Mucosa of rectum (tissue), 2 donors: ENCODE data around the gene JPH3.

Experiments
- H3K27ac ChIP-seq, 2 donors: one replicate each; pipeline ENCODE4 v1.7.0; 2013; ENCODE audit warnings: inconsistent platforms in 2 of 2, low read depth in 2 of 2, low read length in 2 of 2
- H3K27me3 ChIP-seq, 2 donors: one replicate each; pipeline ENCODE4 v1.7.0; 2013; ENCODE audit warnings: low read length in 2 of 2; ENCODE audit not compliant: control insufficient read depth in 2 of 2, insufficient read depth in 2 of 2
- H3K36me3 ChIP-seq, 2 donors: one replicate each; pipeline ENCODE4 v1.7.0; 2013; ENCODE audit warnings: low read length in 2 of 2; ENCODE audit not compliant: control insufficient read depth in 2 of 2, insufficient read depth in 2 of 2
- H3K4me1 ChIP-seq, 2 donors: one replicate each; pipeline ENCODE4 v1.7.0; 2013; ENCODE audit warnings: low read length in 2 of 2, mild to moderate bottlenecking in 1 of 2; ENCODE audit not compliant: control insufficient read depth in 2 of 2, insufficient read depth in 2 of 2
- H3K4me3 ChIP-seq, 2 donors: one replicate each; pipeline ENCODE4 v1.7.0; 2013; ENCODE audit warnings: low read length in 2 of 2
- H3K9ac ChIP-seq, 2 donors: one replicate each; pipeline ENCODE4 v1.7.0; 2013; ENCODE audit warnings: low read length in 2 of 2, low read depth in 1 of 2, mild to moderate bottlenecking in 1 of 2
- H3K9me3 ChIP-seq, 2 donors: one replicate each; pipeline ENCODE4 v1.7.0; 2013; ENCODE audit warnings: low read length in 2 of 2; ENCODE audit not compliant: control insufficient read depth in 2 of 2
- donor health status: healthy.
- donor health status: Normal muscosa, but diverticular disease.

JPH3 gene

GRCh38 chr16:87584271-87584670 lies 18.0 kb upstream of the JPH3 start:
- H3K9ac ChIP-seq: no peak overlapping the region
- H3K9me3 ChIP-seq: no peaks in the 10 kb centered on the region
- H3K27me3 ChIP-seq: peaks cover 3 to 10% of the 10 kb centered on the region in 2 donors
- peaks cover 0 to 8% of the 10 kb centered on the region in 2 donors for H3K4me1 ChIP-seq
- H3K36me3 ChIP-seq: no peaks in the 10 kb centered on the region
- H3K4me3 ChIP-seq: no peak overlapping the region
- H3K27ac ChIP-seq: no peak overlapping the region

GRCh38 chr16:87584975-87585374 lies 17.3 kb upstream of the JPH3 start:
- peaks cover 3 to 10% of the 10 kb centered on the region in 2 donors for H3K27me3 ChIP-seq
- H3K9me3 ChIP-seq: no peaks in the 10 kb centered on the region
- H3K4me3 ChIP-seq: no peak overlapping the region
- H3K9ac ChIP-seq: no peak overlapping the region
- H3K27ac ChIP-seq: no peak overlapping the region
- no peaks in the 10 kb centered on the region for H3K36me3 ChIP-seq
- peaks cover 0 to 8% of the 10 kb centered on the region in 2 donors for H3K4me1 ChIP-seq

GRCh38 chr16:87585442-87586200 lies 16.7 kb upstream of the JPH3 start:
- H3K27me3 ChIP-seq: peaks cover 3 to 10% of the 10 kb centered on the region in 2 donors
- no peaks in the 10 kb centered on the region for H3K36me3 ChIP-seq
- no peak overlapping the region for H3K4me3 ChIP-seq
- H3K4me1 ChIP-seq: peaks cover 0 to 8% of the 10 kb centered on the region in 2 donors
- no peak overlapping the region for H3K27ac ChIP-seq
- H3K9me3 ChIP-seq: no peaks in the 10 kb centered on the region
- H3K9ac ChIP-seq: no peak overlapping the region

GRCh38 chr16:87586201-87586782 lies 16.0 kb upstream of the JPH3 start:
- Histone ChIP-seq H3K9me3 (no peaks in the 10 kb centered on the region), H3K36me3 (no peaks in the 10 kb centered on the region), H3K27ac (no peak overlapping the region), H3K4me3 (no peak overlapping the region), H3K9ac (no peak overlapping the region), H3K27me3 (peaks cover 2 to 10% of the 10 kb centered on the region in 2 donors), H3K4me1 (peaks cover 0 to 8% of the 10 kb centered on the region in 2 donors)

GRCh38 chr16:87587636-87588035 lies 14.7 kb upstream of the JPH3 start:
- Histone ChIP-seq H3K36me3 (no peaks in the 10 kb centered on the region), H3K9me3 (no peaks in the 10 kb centered on the region), H3K9ac (no peak overlapping the region), H3K27me3 (peaks cover 2 to 9% of the 10 kb centered on the region in 2 donors), H3K4me3 (no peak overlapping the region), H3K4me1 (peaks cover 0 to 5% of the 10 kb centered on the region in 2 donors), H3K27ac (no peak overlapping the region)

GRCh38 chr16:87592018-87592712 lies 10.1 kb upstream of the JPH3 start:
- Histone ChIP-seq H3K27me3 (peaks cover 2% of the 10 kb centered on the region in 2 donors), H3K27ac (no peak overlapping the region), H3K4me1 (no peaks in the 10 kb centered on the region), H3K36me3 (no peaks in the 10 kb centered on the region), H3K4me3 (no peak overlapping the region), H3K9ac (no peak overlapping the region), H3K9me3 (no peaks in the 10 kb centered on the region)

GRCh38 chr16:87593710-87594258 lies 8.5 kb upstream of the JPH3 start:
- Histone ChIP-seq H3K4me3 (no peak overlapping the region), H3K4me1 (no peaks in the 10 kb centered on the region), H3K36me3 (no peaks in the 10 kb centered on the region), H3K9me3 (no peaks in the 10 kb centered on the region), H3K27ac (no peak overlapping the region), H3K27me3 (peaks cover 6% of the 10 kb centered on the region in 2 donors), H3K9ac (no peak overlapping the region)

GRCh38 chr16:87595712-87596111 lies 6.6 kb upstream of the JPH3 start:
- Histone ChIP-seq H3K9me3 (no peaks in the 10 kb centered on the region), H3K4me1 (no peaks in the 10 kb centered on the region), H3K36me3 (no peaks in the 10 kb centered on the region), H3K4me3 (no peak overlapping the region), H3K9ac (no peak overlapping the region), H3K27me3 (peaks cover 11 to 24% of the 10 kb centered on the region in 2 donors), H3K27ac (no peak overlapping the region)

GRCh38 chr16:87597324-87597830 lies 4.9 kb upstream of the JPH3 start:
- H3K27ac ChIP-seq: no peak overlapping the region
- no peak overlapping the region for H3K9ac ChIP-seq
- H3K4me3 ChIP-seq: no peak overlapping the region
- H3K4me1 ChIP-seq: no peaks in the 10 kb centered on the region
- no peaks in the 10 kb centered on the region for H3K36me3 ChIP-seq
- H3K9me3 ChIP-seq: no peaks in the 10 kb centered on the region
- peaks cover 22 to 33% of the 10 kb centered on the region in 2 donors for H3K27me3 ChIP-seq

- H3K27me3 ChIP-seq: peaks cover 27 to 36% of the 10 kb centered on the region in 2 donors
- no peaks in the 10 kb centered on the region for H3K9me3 ChIP-seq
- H3K4me3 ChIP-seq: no peak overlapping the region
- no peaks in the 10 kb centered on the region for H3K36me3 ChIP-seq
- H3K9ac ChIP-seq: no peak overlapping the region
- H3K27ac ChIP-seq: no peak overlapping the region
- H3K4me1 ChIP-seq: no peaks in the 10 kb centered on the region
Measured at GRCh38 chr16:87598431-87598830, 3.9 kb upstream of the JPH3 start.
